Measurements from ENCODE around the gene GNAL.

Gene GNAL

GRCh38 chr18:11775436-11776174, 86.5 kb downstream of the GNAL start:
- no peaks in the 10 kb centered on the region for H3K9me3 ChIP-seq (ENCODE audit: severe bottlenecking)
- no peaks in the 10 kb centered on the region for H3K27me3 ChIP-seq (ENCODE audit: insufficient read depth, low read depth, severe bottlenecking)
- H3K4me3 ChIP-seq (ENCODE audit: low read depth, low read length), result no peak overlapping the region
- H3K36me3 ChIP-seq, result no peaks in the 10 kb centered on the region
- TF ChIP-seq CTCF (IDR thresholded peaks at IDR 0.05; ENCODE audit: low read depth, low read length), result no peak
- no peak for DNase-seq
- H3K27ac ChIP-seq, result no peak overlapping the region

- no peaks in the 10 kb centered on the region for H3K27me3 ChIP-seq (ENCODE audit: insufficient read depth, low read depth, severe bottlenecking)
- H3K9me3 ChIP-seq (ENCODE audit: severe bottlenecking), result no peaks in the 10 kb centered on the region
- no peak overlapping the region for H3K4me3 ChIP-seq (ENCODE audit: low read depth, low read length)
- no peaks in the 10 kb centered on the region for H3K36me3 ChIP-seq
- DNase-seq, result no peak
- no peak overlapping the region for H3K27ac ChIP-seq
- no peak for TF ChIP-seq CTCF (IDR thresholded peaks at IDR 0.05; ENCODE audit: low read depth, low read length)
These were observed 91.0 kb downstream of the GNAL start for GRCh38 chr18:11780042-11780441.

- no peaks in the 10 kb centered on the region for H3K9me3 ChIP-seq (ENCODE audit: severe bottlenecking)
- H3K27ac ChIP-seq, result no peak overlapping the region
- no peaks in the 10 kb centered on the region for H3K27me3 ChIP-seq (ENCODE audit: insufficient read depth, low read depth, severe bottlenecking)
- TF ChIP-seq CTCF (IDR thresholded peaks at IDR 0.05; ENCODE audit: low read depth, low read length), result no peak
- no peaks in the 10 kb centered on the region for H3K36me3 ChIP-seq
- no peak overlapping the region for H3K4me3 ChIP-seq (ENCODE audit: low read depth, low read length)
- no peak for DNase-seq
These were observed 94.8 kb downstream of the GNAL start for GRCh38 chr18:11783716-11784331.

- DNase-seq, result no peak
- Histone ChIP-seq H3K27me3 (ENCODE audit: insufficient read depth, low read depth, severe bottlenecking) (no peaks in the 10 kb centered on the region), H3K4me3 (ENCODE audit: low read depth, low read length) (no peak overlapping the region), H3K9me3 (ENCODE audit: severe bottlenecking) (no peaks in the 10 kb centered on the region), H3K36me3 (no peaks in the 10 kb centered on the region), H3K27ac (no peak overlapping the region)
- no peak for TF ChIP-seq CTCF (IDR thresholded peaks at IDR 0.05; ENCODE audit: low read depth, low read length)
These were observed 95.7 kb downstream of the GNAL start for GRCh38 chr18:11784674-11785304.

GRCh38 chr18:11785444-11786055, 96.5 kb downstream of the GNAL start:
- DNase-seq, result no peak
- H3K4me3 ChIP-seq (ENCODE audit: low read depth, low read length), result no peak overlapping the region
- no peaks in the 10 kb centered on the region for H3K9me3 ChIP-seq (ENCODE audit: severe bottlenecking)
- no peaks in the 10 kb centered on the region for H3K27me3 ChIP-seq (ENCODE audit: insufficient read depth, low read depth, severe bottlenecking)
- no peaks in the 10 kb centered on the region for H3K36me3 ChIP-seq
- TF ChIP-seq CTCF (IDR thresholded peaks at IDR 0.05; ENCODE audit: low read depth, low read length), result no peak
- H3K27ac ChIP-seq, result no peak overlapping the region
